Kasumi-1 (cell line): Measurements from ENCODE around the gene ZFP42.
"Not testable (repeated sequence)": the region's sequence is repeated elsewhere in the genome, so short reads cannot be mapped to it uniquely, and the experiment has no call there.

Source experiments
- DNase-seq, 2 experiments: peaks; one replicate each; lab custom pipeline; 2025; lab: John Stamatoyannopoulos, UW

ZFP42 gene

GRCh38 chr4:187995322-187996207 lies at the start of gene ZFP42:
TSS of gene ZFP42 (plus strand) at chr4:187995771. CDS start at chr4:188002808, 7,037 bp downstream.
- DNase-seq, result no peak

GRCh38 chr4:187961171-187961570 lies 34.4 kb upstream of the ZFP42 start:
- no peak for DNase-seq

GRCh38 chr4:187961961-187962360 lies 33.6 kb upstream of the ZFP42 start:
- no peak for DNase-seq

GRCh38 chr4:187962926-187963325 lies 32.6 kb upstream of the ZFP42 start:
- DNase-seq, result no peak

GRCh38 chr4:187965726-187966125 lies 29.8 kb upstream of the ZFP42 start:
- no peak for DNase-seq

GRCh38 chr4:187972135-187972534 lies 23.4 kb upstream of the ZFP42 start:
- DNase-seq, result no peak

GRCh38 chr4:187983746-187984145 lies 11.8 kb upstream of the ZFP42 start:
- no peak for DNase-seq

- DNase-seq, result no peak
Observed at GRCh38 chr4:187992971-187993370, 2.6 kb upstream of the ZFP42 start.

- DNase-seq, result peak; percentile 26 to 52
Observed at GRCh38 chr4:187993827-187994226, 1.7 kb upstream of the ZFP42 start.

- no peak for DNase-seq
Observed at GRCh38 chr4:187996502-187997177, 1.1 kb downstream of the ZFP42 start.

GRCh38 chr4:187997991-187998390 lies 2.4 kb downstream of the ZFP42 start:
- not testable (repeated sequence) for DNase-seq

- no peak for DNase-seq
Observed at GRCh38 chr4:187999406-187999932, 3.9 kb downstream of the ZFP42 start.

- no peak for DNase-seq
Observed at GRCh38 chr4:188002323-188002722, 6.8 kb downstream of the ZFP42 start.

GRCh38 chr4:188002751-188003150 lies 7.2 kb downstream of the ZFP42 start:
- no peak for DNase-seq

- peak; percentile 83 to 87 for DNase-seq
Observed at GRCh38 chr4:188005561-188005960, 10.0 kb downstream of the ZFP42 start.

GRCh38 chr4:188006285-188006848 lies 10.8 kb downstream of the ZFP42 start:
- no peak for DNase-seq

GRCh38 chr4:188008377-188008776 lies 12.8 kb downstream of the ZFP42 start:
- peak; percentile 2 to 15 for DNase-seq

- DNase-seq, result no peak
Observed at GRCh38 chr4:188012426-188012945, 16.9 kb downstream of the ZFP42 start.

- no peak for DNase-seq
Observed at GRCh38 chr4:188015025-188015940, 19.7 kb downstream of the ZFP42 start.

- no peak for DNase-seq
Observed at GRCh38 chr4:188016754-188017153, 21.2 kb downstream of the ZFP42 start.

- DNase-seq, result no peak
Observed at GRCh38 chr4:188018262-188018661, 22.7 kb downstream of the ZFP42 start.
